Coronary artery (tissue), 2 donors: ENCODE results near the gene HIPK3.
"Not testable (repeated sequence)": the region's sequence is repeated elsewhere in the genome, so short reads cannot be mapped to it uniquely, and the experiment has no call there.

Source experiments
- DNase-seq: peaks from one replicate; pipeline ENCODE4 v3.0.0-alpha.2; 2017; ENCODE audit warnings: low spot score
- H3K27ac ChIP-seq, 2 donors: fragments of 200-600 bp; sonication (generic); one replicate each; pipeline ENCODE4 v1.5.1; 2016 to 2019
- H3K4me3 ChIP-seq: fragments of 200-600 bp; sonication (generic); 2 replicates; pipeline ENCODE4 v1.5.1; 2016; ENCODE audit warnings: mild to moderate bottlenecking, moderate library complexity
- CTCF ChIP-seq: fragments of 200-600 bp; sonication (generic); IDR thresholded peaks from one replicate; pipeline ENCODE4 v1.5.1; 2019; ENCODE audit warnings: antibody characterized with exemption

HIPK3 gene

GRCh38 chr11:33222052-33222750 lies 35.0 kb upstream of the HIPK3 start:
- Histone ChIP-seq H3K27ac (no peak overlapping the region), H3K4me3 (no peak overlapping the region)
- no peak for DNase-seq
- TF ChIP-seq CTCF = no peak

- no peak for DNase-seq
These were observed 31.8 kb upstream of the HIPK3 start for GRCh38 chr11:33225371-33225770.

GRCh38 chr11:33227578-33228261 lies 29.5 kb upstream of the HIPK3 start:
- no peak for TF ChIP-seq CTCF
- no peak for DNase-seq
- Histone ChIP-seq H3K27ac (peak overlapping the region in 1 of 2 donors; percentile 81), H3K4me3 (no peak overlapping the region)

More at GRCh38 chr11:33225371-33225770, 31.8 kb upstream of the HIPK3 start:
- no peak for TF ChIP-seq CTCF
- Histone ChIP-seq H3K4me3 (no peak overlapping the region), H3K27ac (no peak overlapping the region)

- DNase-seq = no peak
- Histone ChIP-seq H3K27ac (peak overlapping the region in 1 of 2 donors; percentile 24), H3K4me3 (no peak overlapping the region)
- no peak for TF ChIP-seq CTCF
These were observed 22.6 kb upstream of the HIPK3 start for GRCh38 chr11:33234397-33235190.

- H3K27ac ChIP-seq = no peak overlapping the region
- DNase-seq = no peak
- no peak for TF ChIP-seq CTCF
- no peak overlapping the region for H3K4me3 ChIP-seq
These were observed 20.1 kb upstream of the HIPK3 start for GRCh38 chr11:33237039-33237597.

GRCh38 chr11:33242575-33242974 lies 14.6 kb upstream of the HIPK3 start:
- Histone ChIP-seq H3K27ac (no peak overlapping the region), H3K4me3 (no peak overlapping the region)
- no peak for DNase-seq
- TF ChIP-seq CTCF = no peak

GRCh38 chr11:33243654-33244053 lies 13.5 kb upstream of the HIPK3 start:
- not testable (repeated sequence) for H3K4me3 ChIP-seq, DNase-seq, H3K27ac ChIP-seq
